ENCODE results near the gene POC1A.

Gene POC1A

GRCh38 chr3:52109611-52110301 is 44.5 kb downstream of the POC1A start:
- Histone ChIP-seq H3K36me3 (peaks cover 62% of the 10 kb centered on the region), H3K27me3 (no peaks in the 10 kb centered on the region), H3K4me3 (no peak overlapping the region), H3K9me3 (no peaks in the 10 kb centered on the region), H3K27ac (no peak overlapping the region; the same call in 1 of the 2 replicates), H3K4me1 (peaks cover 52% of the 10 kb centered on the region), H3K4me2 (peak overlapping the region; percentile 88), H3K9ac (no peak overlapping the region; the same call in 1 of the 2 replicates), H4K20me1 (no peaks in the 10 kb centered on the region)
- TF ChIP-seq Cebpa-rat (IDR thresholded peaks at IDR 0.05), result no peak

- no peaks in the 10 kb centered on the region for H3K27me3 ChIP-seq
- H3K9me3 ChIP-seq, result no peaks in the 10 kb centered on the region
- no peak for TF ChIP-seq Cebpa-rat (IDR thresholded peaks at IDR 0.05)
- peaks cover 57% of the 10 kb centered on the region for H3K36me3 ChIP-seq
- peak overlapping the region; percentile 42; the same call in 1 of the 2 replicates for H3K4me3 ChIP-seq
- H4K20me1 ChIP-seq, result no peaks in the 10 kb centered on the region
- H3K4me1 ChIP-seq, result peaks cover 52% of the 10 kb centered on the region
- peak overlapping the region; percentile 88 for H3K4me2 ChIP-seq
- peak overlapping the region; percentile 75 for H3K27ac ChIP-seq
- peak overlapping the region; percentile 58 for H3K9ac ChIP-seq
These were observed 45.7 kb downstream of the POC1A start for GRCh38 chr3:52108302-52109232.

- Histone ChIP-seq H4K20me1 (no peaks in the 10 kb centered on the region), H3K36me3 (peaks cover 56% of the 10 kb centered on the region), H3K27ac (peak overlapping the region; percentile 32; the same call in 1 of the 2 replicates), H3K4me2 (peak overlapping the region; percentile 88), H3K9ac (peak overlapping the region; percentile 58; the same call in 1 of the 2 replicates), H3K4me1 (peaks cover 52% of the 10 kb centered on the region), H3K9me3 (peaks cover 4% of the 10 kb centered on the region), H3K27me3 (no peaks in the 10 kb centered on the region), H3K4me3 (no peak overlapping the region)
- TF ChIP-seq Cebpa-rat (IDR thresholded peaks at IDR 0.05), result no peak
These were observed 47.1 kb downstream of the POC1A start for GRCh38 chr3:52106951-52107611.

GRCh38 chr3:52104684-52105640 is 49.3 kb downstream of the POC1A start:
- TF ChIP-seq Cebpa-rat (IDR thresholded peaks at IDR 0.05), result no peak
- Histone ChIP-seq H3K9me3 (peaks cover 21% of the 10 kb centered on the region), H3K4me2 (no peak overlapping the region), H4K20me1 (no peaks in the 10 kb centered on the region), H3K36me3 (peaks cover 61% of the 10 kb centered on the region), H3K4me1 (peaks cover 37% of the 10 kb centered on the region), H3K4me3 (no peak overlapping the region), H3K27ac (no peak overlapping the region), H3K27me3 (no peaks in the 10 kb centered on the region), H3K9ac (no peak overlapping the region)

GRCh38 chr3:52102934-52103333 is 51.3 kb downstream of the POC1A start:
- Histone ChIP-seq H3K27me3 (no peaks in the 10 kb centered on the region), H3K9me3 (peaks cover 21% of the 10 kb centered on the region), H3K4me2 (no peak overlapping the region), H4K20me1 (no peaks in the 10 kb centered on the region), H3K9ac (no peak overlapping the region), H3K27ac (no peak overlapping the region), H3K36me3 (peaks cover 78% of the 10 kb centered on the region), H3K4me1 (peaks cover 18% of the 10 kb centered on the region), H3K4me3 (no peak overlapping the region)
- no peak for TF ChIP-seq Cebpa-rat (IDR thresholded peaks at IDR 0.05)

GRCh38 chr3:52099001-52099401 is 55.2 kb downstream of the POC1A start:
- Histone ChIP-seq H3K4me2 (no peak overlapping the region), H3K4me1 (peaks cover 16% of the 10 kb centered on the region), H3K9ac (no peak overlapping the region), H3K27me3 (no peaks in the 10 kb centered on the region), H3K27ac (no peak overlapping the region), H3K4me3 (no peak overlapping the region), H4K20me1 (no peaks in the 10 kb centered on the region), H3K36me3 (peaks cover 80% of the 10 kb centered on the region), H3K9me3 (peaks cover 21% of the 10 kb centered on the region)
- TF ChIP-seq Cebpa-rat (IDR thresholded peaks at IDR 0.05), result no peak

- H3K9ac ChIP-seq, result no peak overlapping the region
- peaks cover 82% of the 10 kb centered on the region for H3K36me3 ChIP-seq
- H3K4me3 ChIP-seq, result no peak overlapping the region
- no peaks in the 10 kb centered on the region for H3K27me3 ChIP-seq
- H3K4me2 ChIP-seq, result no peak overlapping the region
- H4K20me1 ChIP-seq, result no peaks in the 10 kb centered on the region
- H3K4me1 ChIP-seq, result peaks cover 27% of the 10 kb centered on the region
- no peak for TF ChIP-seq Cebpa-rat (IDR thresholded peaks at IDR 0.05)
- peaks cover 21% of the 10 kb centered on the region for H3K9me3 ChIP-seq
- no peak overlapping the region for H3K27ac ChIP-seq
These were observed 56.2 kb downstream of the POC1A start for GRCh38 chr3:52097851-52098507.

- no peaks in the 10 kb centered on the region for H3K27me3 ChIP-seq
- peaks cover 45% of the 10 kb centered on the region for H3K4me1 ChIP-seq
- no peak overlapping the region for H3K4me3 ChIP-seq
- peaks cover 68% of the 10 kb centered on the region for H3K36me3 ChIP-seq
- H3K27ac ChIP-seq, result no peak overlapping the region
- TF ChIP-seq Cebpa-rat (IDR thresholded peaks at IDR 0.05), result no peak
- peaks cover 8% of the 10 kb centered on the region for H3K9me3 ChIP-seq
- no peaks in the 10 kb centered on the region for H4K20me1 ChIP-seq
- H3K4me2 ChIP-seq, result no peak overlapping the region
- no peak overlapping the region for H3K9ac ChIP-seq
These were observed 58.0 kb downstream of the POC1A start for GRCh38 chr3:52095990-52096775.

Measured in BLaER1 (cell line).